H1 (cell line): Measurements from ENCODE around the gene ZNF3. TPM values are rescaled to one million over a fixed set of nuclear protein-coding genes. Genes with fewer than 3 reads are reported as not detected.

Experiments used
- CHD7 ChIP-seq: fragments of 300-600 bp; sonication (generic); IDR thresholded peaks from 2 replicates; pipeline ENCODE4 v1.7.1; 2012; ENCODE audit warnings: low read length, moderate library complexity, mild to moderate bottlenecking, inconsistent platforms; ENCODE audit not compliant: insufficient replicate concordance
- CREB1 ChIP-seq: IDR thresholded peaks from 2 replicates; pipeline ENCODE4 v1.6.1; 2012; ENCODE audit warnings: inconsistent platforms
- TBP ChIP-seq: IDR thresholded peaks from 2 replicates; pipeline ENCODE4 v1.6.1; 2011; ENCODE audit warnings: low read depth, low read length, improper control_type of control experiment
- polyA plus RNA-seq, 7 experiments: library from polyadenylated mRNA; depleted of rRNA in 3 of 7; stranded (reverse) in 5 of 7; unstranded in 2 of 7; fragments of >200 nt in 5 of 7; fragments of 200-250 nt in 2 of 7; gene quantifications; 1 replicate in 5 of 7; 2 replicates in 1 of 7; 4 replicates in 1 of 7; pipeline versions ENCODE4 v1.2.1 to v1.2.3, GENCODE V29; 2011 to 2013; ENCODE audit warnings: missing spikeins in 2 of 7, mixed read lengths in 2 of 7
- total RNA-seq: library from RNA; stranded (reverse); fragmentation: NEBNext Ultra II Directional; extraction: Animal tissue kit (Norgen Biotek cat#: 25700); gene quantifications from 2 replicates; pipeline ENCODE4 v1.2.1, GENCODE V29; 2021

Gene ZNF3
- total and polyA plus RNA-seq, 2 of the 8 experiments (the other 6 are each of a cell fraction or from before 2014, with no cell fraction given) = 26.9 to 49.1 TPM

DNA sequence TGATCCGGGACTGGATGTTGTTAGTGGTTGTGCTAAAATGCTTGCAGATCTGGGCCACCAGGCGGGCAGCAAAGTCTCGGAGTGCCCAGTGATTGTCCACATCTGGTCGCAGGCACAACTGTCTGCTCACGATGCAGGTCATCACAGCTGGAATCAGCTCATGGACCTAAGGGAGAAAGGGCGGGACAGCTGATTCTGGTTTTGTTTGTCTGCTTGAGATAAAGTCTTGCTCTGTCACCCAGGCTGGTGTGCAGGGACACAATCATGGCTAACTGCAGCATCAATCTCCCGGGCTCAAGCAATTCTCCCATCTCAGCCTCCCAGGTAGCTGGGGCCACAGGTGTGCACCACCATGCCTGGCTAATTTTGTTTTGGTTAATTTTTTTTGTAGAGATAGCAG, 29.6 kb upstream of the ZNF3 start (continued):
- TF ChIP-seq CHD7 (no peak), TBP (no peak), CREB1 (no peak)
